Measurements from ENCODE around the gene RPUSD3.

DNA sequence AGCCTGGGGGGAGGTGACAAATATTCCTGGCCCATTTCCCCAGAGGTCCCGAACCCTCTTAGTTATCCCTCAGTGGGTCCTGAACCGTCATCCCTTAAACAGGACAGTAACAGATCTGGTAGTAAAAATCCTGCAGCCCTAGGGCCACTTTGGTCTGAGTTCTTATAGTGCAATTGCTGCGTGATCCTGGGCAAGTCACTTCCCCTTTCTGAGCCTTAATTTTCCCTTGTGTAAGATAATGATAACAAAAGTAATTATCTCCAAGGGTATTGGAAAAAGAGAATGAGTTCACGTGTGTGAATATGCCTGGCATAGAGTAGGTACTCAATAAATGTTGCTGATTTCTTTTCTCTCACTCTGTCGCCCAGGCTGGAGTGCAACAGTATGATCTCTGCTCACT lies 43.7 kb upstream of the RPUSD3 start:
- TF ChIP-seq RAD21 (IDR thresholded peaks at IDR 0.05; ENCODE audit: low read depth) (no peak), CEBPB (IDR thresholded peaks at IDR 0.05) (no peak), REST (IDR thresholded peaks at IDR 0.05; ENCODE audit: low read depth) (no peak), TAF1 (IDR thresholded peaks at IDR 0.05; ENCODE audit: low read depth) (no peak), TEAD4 (IDR thresholded peaks at IDR 0.05) (no peak), YY1 (IDR thresholded peaks at IDR 0.05; ENCODE audit: low read depth) (no peak), EGR1 (IDR thresholded peaks at IDR 0.05) (no peak), EP300 (IDR thresholded peaks at IDR 0.05; ENCODE audit: borderline replicate concordance) (no peak), TCF12 (IDR thresholded peaks at IDR 0.05; ENCODE audit: low read depth) (no peak), CREB1 (IDR thresholded peaks at IDR 0.05; ENCODE audit: low read depth) (no peak), NFIC (IDR thresholded peaks at IDR 0.05) (no peak)
- TF ChIP-seq, protein P1, sequence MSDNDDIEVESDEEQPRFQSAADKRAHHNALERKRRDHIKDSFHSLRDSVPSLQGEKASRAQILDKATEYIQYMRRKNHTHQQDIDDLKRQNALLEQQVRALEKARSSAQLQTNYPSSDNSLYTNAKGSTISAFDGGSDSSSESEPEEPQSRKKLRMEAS (IDR thresholded peaks at IDR 0.05): no peak
- TF ChIP-seq, protein P2, sequence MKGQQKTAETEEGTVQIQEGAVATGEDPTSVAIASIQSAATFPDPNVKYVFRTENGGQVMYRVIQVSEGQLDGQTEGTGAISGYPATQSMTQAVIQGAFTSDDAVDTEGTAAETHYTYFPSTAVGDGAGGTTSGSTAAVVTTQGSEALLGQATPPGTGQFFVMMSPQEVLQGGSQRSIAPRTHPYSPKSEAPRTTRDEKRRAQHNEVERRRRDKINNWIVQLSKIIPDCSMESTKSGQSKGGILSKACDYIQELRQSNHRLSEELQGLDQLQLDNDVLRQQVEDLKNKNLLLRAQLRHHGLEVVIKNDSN (IDR thresholded peaks at IDR 0.05): no peak
